Gastroesophageal sphincter (tissue), 4 donors: ENCODE measurements around the gene SFT2D3. TPM values are rescaled to one million over a fixed set of nuclear protein-coding genes. Genes with fewer than 3 reads are reported as not detected.
A peak's percentile ranks its signal among the peaks of the same experiment; 100 is the strongest.

Source experiments
- ATAC-seq: fragments of 150-250 bp; one replicate; pipeline ENCODE4 v1.9.1; 2016; ENCODE audit warnings: mild to moderate bottlenecking, moderate library complexity
- H3K27ac ChIP-seq, 4 donors: fragments of 200-600 bp; sonication (generic) in 3 of 4; 1 replicate in 3 of 4; 2 replicates in 1 of 4; pipeline ENCODE4 v1.5.1; 2016 to 2019
- H3K27me3 ChIP-seq: fragments of 200-600 bp; sonication (generic); one replicate; pipeline ENCODE4 v1.5.1; 2019
- H3K36me3 ChIP-seq, 2 donors: fragments of 200-600 bp; sonication (generic); one replicate each; pipeline ENCODE4 v1.5.1; 2019; ENCODE audit warnings: control low read depth in 1 of 2
- H3K4me1 ChIP-seq, 3 donors: fragments of 200-600 bp; sonication (generic); 1 replicate in 2 of 3; 2 replicates in 1 of 3; pipeline ENCODE4 v1.5.1; 2016 to 2019; ENCODE audit warnings: control low read depth in 2 of 3
- H3K4me3 ChIP-seq, 2 donors: fragments of 200-600 bp; sonication (generic); one replicate each; pipeline ENCODE4 v1.5.1; 2019; ENCODE audit warnings: mild to moderate bottlenecking in 1 of 2, moderate library complexity in 1 of 2
- H3K9me3 ChIP-seq, 3 donors: fragments of 200-600 bp; sonication (generic); one replicate each; pipeline ENCODE4 v1.5.1; 2017 to 2019; ENCODE audit warnings: control low read depth in 2 of 3
- EP300 ChIP-seq: sonication (generic); formaldehyde crosslinking; IDR thresholded peaks from one replicate; pipeline ENCODE4 v1.6.1; 2017; ENCODE audit warnings: antibody characterized with exemption, mild to moderate bottlenecking
- POLR2A ChIP-seq, 2 donors: fragments of 450-650 bp; IDR thresholded peaks; one replicate each; pipeline ENCODE4 v1.6.1; 2017; ENCODE audit warnings: antibody characterized with exemption in 2 of 2, mild to moderate bottlenecking in 2 of 2, moderate library complexity in 1 of 2
- POLR2AphosphoS5 ChIP-seq: sonication (generic); formaldehyde crosslinking; IDR thresholded peaks from one replicate; pipeline ENCODE4 v1.6.1; 2017; ENCODE audit warnings: antibody characterized with exemption
- WGBS, 2 donors: methylation state at CpG; one replicate each; pipeline ENCODE4 v1.1.5; 2018; ENCODE audit warnings: low coverage in 1 of 2; 5-methylcytosine and 5-hydroxymethylcytosine counted together
- total RNA-seq, 4 donors: library from RNA; depleted of rRNA; stranded (reverse); fragments of >200 nt; gene quantifications; one replicate each; pipeline ENCODE4 v1.1.0, GENCODE V29; 2016
- TF ChIP-seq, protein P1 (sequence below), 4 experiments: fragments of 200-600 bp in 2 of 4; fragments of 450-650 bp in 2 of 4; sonication (generic) in 1 of 4; IDR thresholded peaks; one replicate each; pipeline ENCODE4 v1.5.1; 2017 to 2019; ENCODE audit warnings: antibody characterized with exemption in 4 of 4, mild to moderate bottlenecking in 2 of 4, moderate library complexity in 2 of 4

SFT2D3 gene
- total RNA-seq, 4 donors from 2014 or later, result 7.2 to 15.2 (median 10.3) TPM

DNA sequence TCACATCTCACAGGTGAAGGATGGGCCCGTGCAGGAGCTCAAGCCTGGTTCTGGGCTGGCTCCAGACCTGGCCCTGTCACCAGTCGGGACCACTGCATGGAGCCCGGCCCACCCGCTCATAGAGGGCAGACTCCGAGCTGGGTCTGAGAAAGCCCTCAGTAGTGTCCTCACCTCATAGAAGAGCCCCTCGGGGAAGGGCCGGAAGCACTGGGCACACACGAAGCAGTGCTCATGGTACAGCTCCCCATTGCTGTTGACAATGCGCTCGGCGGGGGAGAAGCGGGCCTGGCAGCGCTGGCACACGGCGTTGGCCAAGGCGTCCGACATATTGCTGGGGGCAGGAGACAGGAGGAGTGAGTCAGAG, 44.1 kb upstream of the SFT2D3 start:
- 69% methylated on average over 5 of the region's 17 CpGs; no CpG with 5 or more reads in 1 of the 2 donors for WGBS, 2 donors
- no peak for ATAC-seq
- TF ChIP-seq, protein P1, sequence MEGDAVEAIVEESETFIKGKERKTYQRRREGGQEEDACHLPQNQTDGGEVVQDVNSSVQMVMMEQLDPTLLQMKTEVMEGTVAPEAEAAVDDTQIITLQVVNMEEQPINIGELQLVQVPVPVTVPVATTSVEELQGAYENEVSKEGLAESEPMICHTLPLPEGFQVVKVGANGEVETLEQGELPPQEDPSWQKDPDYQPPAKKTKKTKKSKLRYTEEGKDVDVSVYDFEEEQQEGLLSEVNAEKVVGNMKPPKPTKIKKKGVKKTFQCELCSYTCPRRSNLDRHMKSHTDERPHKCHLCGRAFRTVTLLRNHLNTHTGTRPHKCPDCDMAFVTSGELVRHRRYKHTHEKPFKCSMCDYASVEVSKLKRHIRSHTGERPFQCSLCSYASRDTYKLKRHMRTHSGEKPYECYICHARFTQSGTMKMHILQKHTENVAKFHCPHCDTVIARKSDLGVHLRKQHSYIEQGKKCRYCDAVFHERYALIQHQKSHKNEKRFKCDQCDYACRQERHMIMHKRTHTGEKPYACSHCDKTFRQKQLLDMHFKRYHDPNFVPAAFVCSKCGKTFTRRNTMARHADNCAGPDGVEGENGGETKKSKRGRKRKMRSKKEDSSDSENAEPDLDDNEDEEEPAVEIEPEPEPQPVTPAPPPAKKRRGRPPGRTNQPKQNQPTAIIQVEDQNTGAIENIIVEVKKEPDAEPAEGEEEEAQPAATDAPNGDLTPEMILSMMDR (IDR thresholded peaks at IDR 0.05), result no peak
- TF ChIP-seq POLR2A (IDR thresholded peaks at IDR 0.05) (no peak), EP300 (no peak), POLR2AphosphoS5 (no peak)
- Histone ChIP-seq H3K4me3 (no peak overlapping the region), H3K27me3 (no peaks in the 10 kb centered on the region), H3K36me3 (peaks cover 0 to 51% of the 10 kb centered on the region in 2 donors), H3K4me1 (peaks cover 16 to 100% (median 77%) of the 10 kb centered on the region in 3 donors), H3K27ac (peak overlapping the region; percentile 35 to 98 (median 88)), H3K9me3 (no peaks in the 10 kb centered on the region)

DNA sequence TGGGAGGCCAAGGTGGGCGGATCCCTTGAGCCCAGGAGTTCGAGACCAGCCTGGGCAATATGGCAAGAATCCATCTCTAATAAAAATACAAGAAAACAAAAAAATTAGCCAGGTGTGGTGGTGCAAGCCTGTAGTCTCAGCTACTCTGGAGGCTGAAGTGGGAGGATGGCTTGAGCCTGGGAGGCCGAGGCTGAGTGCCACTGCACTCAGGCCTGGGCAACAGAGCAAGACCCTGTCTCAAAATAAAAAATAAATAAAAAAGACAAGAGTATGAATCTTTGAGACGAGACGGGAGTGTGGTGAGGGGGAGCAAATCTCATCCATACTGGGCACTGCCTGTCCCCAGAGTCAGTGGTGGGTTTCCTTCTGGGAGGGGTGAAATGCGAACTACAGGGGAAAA, 43.2 kb upstream of the SFT2D3 start:
- Histone ChIP-seq H3K27ac (peak overlapping the region; percentile 35 to 98 (median 88)), H3K4me1 (peaks cover 11 to 100% (median 74%) of the 10 kb centered on the region in 3 donors), H3K27me3 (no peaks in the 10 kb centered on the region), H3K4me3 (peak overlapping the region in 1 of 2 donors; percentile 18), H3K9me3 (no peaks in the 10 kb centered on the region), H3K36me3 (peaks cover 0 to 44% of the 10 kb centered on the region in 2 donors)
- 34 to 63% methylated on average over 3 to 4 of the region's 6 CpGs for WGBS, 2 donors
- TF ChIP-seq, protein P1 (IDR thresholded peaks at IDR 0.05), result no peak
- no peak for TF ChIP-seq POLR2AphosphoS5
- TF ChIP-seq EP300, result no peak
- TF ChIP-seq POLR2A (IDR thresholded peaks at IDR 0.05), result no peak
- no peak for ATAC-seq

DNA sequence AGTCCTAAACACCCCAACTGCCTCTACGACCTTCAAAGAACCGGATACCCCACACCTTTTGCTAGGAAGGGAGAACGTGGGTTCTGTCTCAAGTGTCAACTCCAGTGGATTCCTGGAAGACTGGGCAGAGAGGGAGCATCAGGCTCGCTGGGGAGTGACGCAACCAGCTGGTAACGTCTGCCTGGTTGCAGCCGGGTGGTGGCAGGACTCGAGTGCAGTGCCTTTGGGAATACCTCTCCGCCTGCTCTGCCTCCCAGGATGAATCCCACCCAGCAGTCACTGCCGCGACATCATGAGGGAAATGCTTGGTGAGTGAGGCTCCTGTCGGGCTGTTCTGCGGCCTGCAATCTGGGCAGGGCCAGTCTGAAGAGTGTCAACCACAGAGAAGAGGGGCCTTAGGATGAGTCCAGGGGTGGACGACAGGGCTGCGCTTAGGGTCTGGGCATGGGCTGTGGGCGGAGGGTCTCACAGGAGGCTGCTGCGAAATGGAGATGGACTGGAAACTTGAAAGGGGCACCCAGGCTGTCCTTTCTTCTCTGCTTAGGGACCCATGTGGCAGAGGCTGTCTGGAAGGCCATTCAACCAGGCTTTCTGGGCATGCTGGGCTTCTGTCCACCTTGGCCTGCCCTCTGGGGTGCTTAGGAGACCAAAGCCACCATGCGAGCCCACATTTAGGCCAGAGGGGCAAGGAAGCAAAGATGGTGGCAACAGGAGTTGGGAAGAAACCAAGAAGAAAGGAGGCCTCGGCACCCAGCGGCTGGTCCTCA, 42.5 kb upstream of the SFT2D3 start:
- TF ChIP-seq POLR2AphosphoS5 (peak; percentile 81), EP300 (no peak), POLR2A (IDR thresholded peaks at IDR 0.05) (peak in 1 of 2 donors; percentile 23)
- TF ChIP-seq, protein P1 (IDR thresholded peaks at IDR 0.05), result no peak
- no peaks in the 10 kb centered on the region for H3K27me3 ChIP-seq
- H3K4me3 ChIP-seq, result peak overlapping the region in 1 of 2 donors; percentile 18
- 42 to 60% methylated on average over 1 to 2 of the region's 20 CpGs for WGBS, 2 donors
- ATAC-seq, result peak; percentile 40
- peak overlapping the region; percentile 73 to 98 (median 88) for H3K27ac ChIP-seq
- peaks cover 7 to 100% (median 74%) of the 10 kb centered on the region in 3 donors for H3K4me1 ChIP-seq
- no peaks in the 10 kb centered on the region for H3K9me3 ChIP-seq
- H3K36me3 ChIP-seq, result peaks cover 0 to 38% of the 10 kb centered on the region in 2 donors

DNA sequence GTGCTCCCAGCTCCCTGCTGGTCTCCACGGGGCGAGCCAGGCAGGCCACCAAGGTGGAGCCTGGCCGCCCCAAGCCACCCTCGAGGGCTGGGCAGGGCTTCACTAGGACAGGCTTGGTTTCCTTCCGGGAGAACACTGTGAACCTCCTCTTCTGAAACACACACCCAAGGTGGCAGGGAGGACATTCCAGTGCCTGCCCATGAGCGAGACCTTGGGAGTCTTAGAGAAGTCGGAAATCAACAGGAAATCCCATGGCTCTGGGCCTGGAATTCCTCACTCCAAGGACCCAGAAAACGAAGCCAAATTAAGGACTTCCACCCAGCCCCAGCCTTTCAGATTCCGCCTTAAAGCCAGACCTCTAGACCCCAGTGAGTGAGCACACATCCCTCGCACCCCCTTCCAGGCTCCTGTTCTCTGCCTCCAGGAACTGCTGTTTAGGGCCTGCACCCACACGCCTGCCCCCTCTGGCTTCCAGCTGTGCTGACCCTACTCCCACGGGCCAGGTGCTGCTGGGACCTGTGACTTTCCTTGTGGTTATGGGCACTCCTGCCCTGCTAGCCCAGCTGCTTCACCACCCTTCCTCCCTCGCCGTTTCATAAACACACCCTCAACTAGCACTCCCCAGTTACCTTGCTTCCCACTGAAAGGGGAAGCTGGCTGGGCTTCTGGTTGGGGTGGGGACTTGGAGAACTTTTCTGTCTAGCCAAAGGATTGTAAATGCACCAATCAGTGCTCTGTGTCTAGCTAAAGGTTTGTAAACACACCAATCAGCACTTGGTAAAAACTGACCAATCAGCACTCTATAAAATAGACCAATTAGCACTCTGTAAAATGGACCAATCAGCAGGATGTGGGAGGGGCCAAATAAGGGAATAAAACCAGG, 41.6 kb upstream of the SFT2D3 start:
- peak; percentile 71 for ATAC-seq
- Histone ChIP-seq H3K4me3 (peak overlapping the region in 1 of 2 donors; percentile 18), H3K4me1 (peaks cover 7 to 100% (median 71%) of the 10 kb centered on the region in 3 donors), H3K27me3 (no peaks in the 10 kb centered on the region), H3K27ac (peak overlapping the region; percentile 73 to 98 (median 88)), H3K36me3 (peaks cover 0 to 30% of the 10 kb centered on the region in 2 donors), H3K9me3 (no peaks in the 10 kb centered on the region)
- TF ChIP-seq POLR2A (IDR thresholded peaks at IDR 0.05) (no peak), POLR2AphosphoS5 (peak; percentile 85), EP300 (no peak)
- TF ChIP-seq, protein P1 (IDR thresholded peaks at IDR 0.05), result no peak
- WGBS, 2 donors, result 38 to 53% methylated on average over 4 to 7 of the region's 14 CpGs
